ENCODE data around the gene EIF1. TPM values are rescaled to one million over a fixed set of nuclear protein-coding genes. Genes with fewer than 3 reads are reported as not detected.

EIF1 gene
- total RNA-seq, 1 experiment from 2014 or later: 1,082 TPM

DNA sequence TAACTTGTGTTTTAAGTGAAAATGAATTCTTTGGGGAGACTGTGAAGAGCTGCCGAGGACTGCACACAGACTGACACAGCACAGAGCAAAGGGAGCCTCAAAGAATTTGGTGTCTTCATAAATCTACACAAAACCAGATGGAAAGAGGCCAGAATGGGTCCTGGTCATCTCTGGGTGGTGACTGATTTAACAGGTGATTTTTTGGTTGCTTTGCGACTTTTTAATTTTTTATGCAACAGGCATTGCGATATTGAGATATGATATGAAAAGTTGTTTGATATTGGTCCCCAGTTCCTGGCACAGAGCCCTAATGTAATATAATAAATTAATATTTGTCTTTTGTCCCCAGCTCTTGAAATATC, 12.6 kb upstream of the EIF1 start:
- Histone ChIP-seq H3K27me3 (ENCODE audit: insufficient read depth, low read length) (no peaks in the 10 kb centered on the region), H3K79me2 (ENCODE audit: insufficient read depth, low read length) (no peaks in the 10 kb centered on the region), H3K4me3 (replicated peaks in 1 of 2; ENCODE audit: low read depth in 1 of 2, low read length in 2 of 2) (no peak overlapping the region), H3K9ac (ENCODE audit: low read length) (no peak overlapping the region), H3K9me3 (ENCODE audit: control insufficient read depth in 1 of 2, insufficient read depth in 1 of 2, low read depth in 1 of 2, low read length in 2 of 2) (peaks cover 0 to 5% of the 10 kb centered on the region in 2 experiments; a peak in 1 of 4 replicates), H3K27ac (ENCODE audit: low read depth, low read length) (no peak overlapping the region), H3K9me2 (ENCODE audit: insufficient read depth) (no peaks in the 10 kb centered on the region), H3K4me1 (ENCODE audit: control insufficient read depth in 1 of 2, insufficient read depth in 2 of 2, low read length in 2 of 2) (peaks cover 8 to 18% of the 10 kb centered on the region in 2 experiments), H4K20me1 (ENCODE audit: insufficient read depth) (no peaks in the 10 kb centered on the region), H2AFZ (ENCODE audit: low read depth, low read length, poor library complexity, severe bottlenecking) (no peak overlapping the region), H3K36me3 (ENCODE audit: control insufficient read depth in 1 of 2, insufficient read depth in 2 of 2, low read length in 2 of 2) (no peaks in the 10 kb centered on the region), H3K4me2 (ENCODE audit: low read length) (no peak overlapping the region)
- CTCF ChIA-PET: no interaction called here
- DNase-seq (ENCODE audit: low read depth, low spot score) (no peak), ATAC-seq (no peak)
- intact Hi-C loops (cut with micrococcal nuclease): no loop called here
- no TSS peak for BruUV-seq (replicated peaks)
- RAD21 ChIA-PET (ENCODE audit: low non-redundant PET in 1 of 2, low total read pairs in 2 of 2, uncharacterized antibody in 2 of 2, unreplicated experiment in 2 of 2): no interaction called here
- POLR2A ChIA-PET: interaction anchor here (5.7 kb wide), 1 partner anchor 13 kb away, joined by 112 read pairs; the partner anchor contains the start of gene EIF1
- TF ChIP-seq TCF7L2 (IDR thresholded peaks at IDR 0.05; ENCODE audit: borderline replicate concordance, extremely low read depth, insufficient read depth, insufficient read length) (no peak), FOSL1 (IDR thresholded peaks at IDR 0.05; ENCODE audit: low read depth) (no peak), RAD21 (IDR thresholded peaks at IDR 0.05; ENCODE audit: low read depth) (no peak), SRF (IDR thresholded peaks at IDR 0.05; ENCODE audit: low read depth) (no peak), EZH2 (IDR thresholded peaks at IDR 0.05) (no peak), CEBPB (IDR thresholded peaks at IDR 0.05; ENCODE audit: low read depth) (no peak), ELF1 (IDR thresholded peaks at IDR 0.05; ENCODE audit: borderline replicate concordance, low read depth) (no peak), EZH2phosphoT487 (IDR thresholded peaks at IDR 0.05; ENCODE audit: borderline replicate concordance) (no peak), ZNF274 (IDR thresholded peaks at IDR 0.05; ENCODE audit: low read depth, low read length) (no peak)
- TF ChIP-seq, protein P1, sequence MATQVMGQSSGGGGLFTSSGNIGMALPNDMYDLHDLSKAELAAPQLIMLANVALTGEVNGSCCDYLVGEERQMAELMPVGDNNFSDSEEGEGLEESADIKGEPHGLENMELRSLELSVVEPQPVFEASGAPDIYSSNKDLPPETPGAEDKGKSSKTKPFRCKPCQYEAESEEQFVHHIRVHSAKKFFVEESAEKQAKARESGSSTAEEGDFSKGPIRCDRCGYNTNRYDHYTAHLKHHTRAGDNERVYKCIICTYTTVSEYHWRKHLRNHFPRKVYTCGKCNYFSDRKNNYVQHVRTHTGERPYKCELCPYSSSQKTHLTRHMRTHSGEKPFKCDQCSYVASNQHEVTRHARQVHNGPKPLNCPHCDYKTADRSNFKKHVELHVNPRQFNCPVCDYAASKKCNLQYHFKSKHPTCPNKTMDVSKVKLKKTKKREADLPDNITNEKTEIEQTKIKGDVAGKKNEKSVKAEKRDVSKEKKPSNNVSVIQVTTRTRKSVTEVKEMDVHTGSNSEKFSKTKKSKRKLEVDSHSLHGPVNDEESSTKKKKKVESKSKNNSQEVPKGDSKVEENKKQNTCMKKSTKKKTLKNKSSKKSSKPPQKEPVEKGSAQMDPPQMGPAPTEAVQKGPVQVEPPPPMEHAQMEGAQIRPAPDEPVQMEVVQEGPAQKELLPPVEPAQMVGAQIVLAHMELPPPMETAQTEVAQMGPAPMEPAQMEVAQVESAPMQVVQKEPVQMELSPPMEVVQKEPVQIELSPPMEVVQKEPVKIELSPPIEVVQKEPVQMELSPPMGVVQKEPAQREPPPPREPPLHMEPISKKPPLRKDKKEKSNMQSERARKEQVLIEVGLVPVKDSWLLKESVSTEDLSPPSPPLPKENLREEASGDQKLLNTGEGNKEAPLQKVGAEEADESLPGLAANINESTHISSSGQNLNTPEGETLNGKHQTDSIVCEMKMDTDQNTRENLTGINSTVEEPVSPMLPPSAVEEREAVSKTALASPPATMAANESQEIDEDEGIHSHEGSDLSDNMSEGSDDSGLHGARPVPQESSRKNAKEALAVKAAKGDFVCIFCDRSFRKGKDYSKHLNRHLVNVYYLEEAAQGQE (IDR thresholded peaks at IDR 0.05; ENCODE audit: low read depth): no peak
- TF ChIP-seq, protein P2, sequence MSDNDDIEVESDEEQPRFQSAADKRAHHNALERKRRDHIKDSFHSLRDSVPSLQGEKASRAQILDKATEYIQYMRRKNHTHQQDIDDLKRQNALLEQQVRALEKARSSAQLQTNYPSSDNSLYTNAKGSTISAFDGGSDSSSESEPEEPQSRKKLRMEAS (IDR thresholded peaks at IDR 0.05): no peak

All from HCT116 (cell line).